Endothelial cell of umbilical vein (primary cell): ENCODE data around the gene INTS11. TPM values are rescaled to one million over a fixed set of nuclear protein-coding genes. Genes with fewer than 3 reads are reported as not detected.

ENCODE experiments used
- BruUV-seq: library from RNA; stranded (reverse); fragments of 400-500 nt; replicated peaks from 2 replicates; lab custom pipeline; 2021; lab: Mats Ljungman, UMichigan
- CTCF ChIA-PET: fragments of 300-600, 350-600 bp; sonication (Branson Sonifier 250); formaldehyde crosslinking; loops from one replicate; lab custom pipeline; 2021; ENCODE audit warnings: antibody characterized with exemption, inconsistent platforms; lab: Charles Lee
- POLR2A ChIA-PET: fragments of 300-600, 350-600 bp; sonication (Branson Sonifier 250); formaldehyde crosslinking; loops from one replicate; lab custom pipeline; 2021; ENCODE audit warnings: antibody characterized with exemption, inconsistent platforms; lab: Charles Lee
- DNase-seq: peaks from one replicate; pipeline ENCODE4 v3.0.0-alpha.2; 2011; ENCODE audit warnings: low read depth, low spot score
- FAIRE-seq: peaks from 2 replicates; lab custom pipeline; 2011; peaks lifted over from hg19 to GRCh38; lab: Jason Lieb, UNC
- H2AFZ ChIP-seq: 2 replicates; pipeline ENCODE4 v1.6.0; 2012; ENCODE audit warnings: low read depth, low read length, control low read depth, inconsistent platforms
- H3K27ac ChIP-seq: 2 replicates; pipeline ENCODE4 v1.5.1; 2011; ENCODE audit warnings: low read depth, mild to moderate bottlenecking, control low read depth, low read length, moderate library complexity; ENCODE audit not compliant: insufficient read depth
- H3K27me3 ChIP-seq, 2 experiments: 2 replicates each; pipeline versions ENCODE4 v1.6.0 to v1.6.1; 2011; ENCODE audit warnings: low read length in 2 of 2, mixed read lengths in 1 of 2; ENCODE audit not compliant: control insufficient read depth in 2 of 2, insufficient read depth in 2 of 2
- H3K36me3 ChIP-seq, 2 experiments: 2 replicates in 1 of 2; 3 replicates in 1 of 2; pipeline ENCODE4 v1.5.1; 2011; ENCODE audit warnings: low read length in 2 of 2, mild to moderate bottlenecking in 1 of 2, moderate library complexity in 1 of 2; ENCODE audit not compliant: control insufficient read depth in 2 of 2, insufficient read depth in 2 of 2; ENCODE audit errors: extremely low read depth in 1 of 2
- H3K4me1 ChIP-seq: 3 replicates; pipeline ENCODE4 v1.5.1; 2011; ENCODE audit warnings: mild to moderate bottlenecking, low read length; ENCODE audit not compliant: control insufficient read depth, insufficient read depth; ENCODE audit errors: extremely low read depth
- H3K4me2 ChIP-seq: 2 replicates; pipeline ENCODE4 v1.6.1; 2011; ENCODE audit warnings: low read length, control low read depth, mixed read lengths; ENCODE audit not compliant: insufficient read depth
- H3K4me3 ChIP-seq, 3 experiments: fragments of 200-600 bp in 1 of 3; sonication (generic), shearing (Covaris generic) in 1 of 3; replicated peaks in 1 of 3; 2 replicates each; pipeline ENCODE4 v1.5.1; 2011 to 2016; ENCODE audit warnings: control low read depth in 3 of 3, low read length in 3 of 3, mild to moderate bottlenecking in 2 of 3, inconsistent platforms in 1 of 3, low read depth in 1 of 3, moderate library complexity in 1 of 3; ENCODE audit not compliant: insufficient read depth in 1 of 3
- H3K79me2 ChIP-seq: 2 replicates; pipeline ENCODE4 v1.6.0; 2012; ENCODE audit warnings: low read length, inconsistent platforms; ENCODE audit not compliant: control insufficient read depth, insufficient read depth
- H3K9ac ChIP-seq: replicated peaks from 2 replicates; pipeline ENCODE3; 2011; ENCODE audit warnings: low read length, control low read depth; ENCODE audit not compliant: insufficient read depth; ENCODE audit errors: extremely low read depth
- H3K9me1 ChIP-seq: replicated peaks from 3 replicates; pipeline ENCODE4 v1.6.0; 2011; ENCODE audit warnings: mild to moderate bottlenecking, low read length; ENCODE audit not compliant: control insufficient read depth, insufficient read depth; ENCODE audit errors: extremely low read depth
- H3K9me3 ChIP-seq: replicated peaks from 2 replicates; pipeline ENCODE4 v1.5.1; 2012; ENCODE audit warnings: low read length, inconsistent platforms; ENCODE audit not compliant: control insufficient read depth, insufficient read depth
- H4K20me1 ChIP-seq: replicated peaks from 2 replicates; pipeline ENCODE3; 2011; ENCODE audit warnings: mild to moderate bottlenecking, low read length; ENCODE audit not compliant: control insufficient read depth, insufficient read depth; ENCODE audit errors: extremely low read depth
- CTCF ChIP-seq, 2 donors: IDR thresholded peaks; 1 replicate in 1 of 2; 2 replicates in 1 of 2; pipeline ENCODE4 v1.5.1; 2011; ENCODE audit warnings: low read length in 2 of 2, mild to moderate bottlenecking in 2 of 2, moderate library complexity in 2 of 2, control low read depth in 1 of 2, inconsistent platforms in 1 of 2, low read depth in 1 of 2; ENCODE audit not compliant: insufficient read depth in 1 of 2; ENCODE audit errors: extremely low read depth in 1 of 2
- POLR2AphosphoS5 ChIP-seq: IDR thresholded peaks from 2 replicates; pipeline ENCODE4 v1.6.1; 2012; ENCODE audit warnings: low read depth, mild to moderate bottlenecking, control low read depth, low read length, moderate library complexity; ENCODE audit not compliant: insufficient read depth
- dilution Hi-C: fragments of 300-500 bp; cut with MboI; formaldehyde crosslinking; loops from one replicate; pipeline ENCODE4 v1.15.0; 2019; ENCODE audit warnings: low sequenced_read_pairs; ENCODE audit not compliant: extremely low pct_ligation_motif_present
- intact Hi-C: fragments of 100-400 bp; cut with micrococcal nuclease; formaldehyde crosslinking; loops from one replicate; pipeline ENCODE4 v1.10.0; 2022
- polyA plus RNA-seq, 4 experiments: library from polyadenylated mRNA; depleted of rRNA in 3 of 4; stranded (reverse) in 3 of 4; unstranded in 1 of 4; fragments of >200 nt; gene quantifications; 2 replicates each; pipeline versions ENCODE4 v1.2.1 to v1.2.3, GENCODE V29; 2011 to 2012; ENCODE audit warnings: missing spikeins in 1 of 4
- total RNA-seq: library from RNA; stranded (reverse); gene quantifications from 2 replicates; pipeline ENCODE4 v1.2.3, GENCODE V29; 2021

The INTS11 gene
- total and polyA plus RNA-seq, 2 donors (not counting 3 experiments of a cell fraction or from before 2014, with no cell fraction given) = 132 to 222 TPM

DNA sequence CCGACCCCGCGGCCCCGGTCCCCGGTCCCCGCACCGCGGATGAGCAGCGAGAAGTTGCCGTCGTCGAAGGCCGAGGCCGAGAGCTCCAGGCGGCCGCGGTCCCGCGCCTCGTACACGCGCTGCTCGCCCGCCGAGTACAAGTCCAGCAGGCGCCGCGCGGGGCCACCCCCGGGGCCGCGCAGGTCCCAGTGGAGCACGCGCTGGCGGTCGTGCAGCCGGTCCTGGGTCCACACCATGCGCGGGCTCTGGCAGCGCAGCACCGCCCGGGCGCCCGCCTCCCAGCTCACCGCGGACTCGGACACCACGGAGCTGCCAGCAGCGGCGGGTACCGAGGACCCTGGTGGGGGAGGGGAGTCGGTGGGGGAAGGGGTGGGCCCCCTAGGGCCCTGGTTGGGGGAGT is 31.0 kb upstream of the INTS11 start:
- H3K27ac ChIP-seq = no peak overlapping the region
- H3K9me3 ChIP-seq = no peaks in the 10 kb centered on the region
- no peaks in the 10 kb centered on the region for H3K9me1 ChIP-seq
- DNase-seq = no peak
- H3K79me2 ChIP-seq = no peaks in the 10 kb centered on the region
- H3K4me3 ChIP-seq = no peak overlapping the region
- dilution Hi-C loops = no loop called here
- intact Hi-C loops = no loop called here
- H3K4me2 ChIP-seq = no peak overlapping the region
- H3K9ac ChIP-seq = no peak overlapping the region
- H3K36me3 ChIP-seq = no peaks in the 10 kb centered on the region
- no peak for FAIRE-seq
- ChIA-PET CTCF (interaction anchor here (0.7 to 1.2 kb wide), 2 partner anchors 17 to 20 kb away, joined by 3 to 9 read pairs; partner anchors contain the start of gene AURKAIP1), POLR2A (interaction anchor here (0.6 to 0.7 kb wide), 2 partner anchors 10 to 13 kb away, joined by 3 to 7 read pairs; no protein-coding TSS in a partner anchor)
- H3K4me1 ChIP-seq = no peaks in the 10 kb centered on the region
- TF ChIP-seq POLR2AphosphoS5 (peak; percentile 14), CTCF (IDR thresholded peaks at IDR 0.05; ENCODE audit: extremely low read depth in 1 of 2, insufficient read depth in 1 of 2, low read depth in 1 of 2, low read length in 2 of 2) (no peak)
- peaks cover 11 to 23% of the 10 kb centered on the region in 2 experiments for H3K27me3 ChIP-seq
- H4K20me1 ChIP-seq = no peaks in the 10 kb centered on the region
- no TSS peak for BruUV-seq
- H2AFZ ChIP-seq = no peak overlapping the region
